Endodermal cell (in vitro differentiated cells): ENCODE results near the gene COA3. TPM values are rescaled to one million over a fixed set of nuclear protein-coding genes. Genes with fewer than 3 reads are reported as not detected.

Experiments used
- DNase-seq: peaks from one replicate; pipeline ENCODE4 v3.0.0-alpha.2; 2017
- H3K27ac ChIP-seq: 2 replicates; pipeline ENCODE4 v1.5.1; 2013; ENCODE audit warnings: mild to moderate bottlenecking, low read depth, low read length, moderate library complexity
- H3K27me3 ChIP-seq: 2 replicates; pipeline ENCODE4 v1.6.1; 2013; ENCODE audit warnings: mild to moderate bottlenecking, low read length, moderate library complexity; ENCODE audit not compliant: insufficient read depth, control insufficient read depth, poor library complexity, severe bottlenecking
- H3K36me3 ChIP-seq: 2 replicates; pipeline ENCODE4 v1.7.0; 2013; ENCODE audit warnings: mild to moderate bottlenecking, low read length, moderate library complexity; ENCODE audit not compliant: control insufficient read depth, insufficient read depth
- H3K4me1 ChIP-seq: one replicate; pipeline ENCODE4 v1.7.0; 2013; ENCODE audit warnings: low read length; ENCODE audit not compliant: control insufficient read depth, insufficient read depth
- H3K4me3 ChIP-seq: 2 replicates; pipeline ENCODE4 v1.5.1; 2013; ENCODE audit warnings: mild to moderate bottlenecking, low read length, moderate library complexity
- H3K9ac ChIP-seq: 2 replicates; pipeline ENCODE4 v1.6.1; 2013; ENCODE audit warnings: mild to moderate bottlenecking, low read length, moderate library complexity; ENCODE audit not compliant: poor library complexity, severe bottlenecking; ENCODE audit errors: extremely low read depth
- H3K9me3 ChIP-seq: 2 replicates; pipeline ENCODE4 v1.6.1; 2013; ENCODE audit warnings: mild to moderate bottlenecking, low read length, moderate library complexity; ENCODE audit not compliant: control insufficient read depth
- H3K27ac Mint-ChIP-seq: 2 replicates; pipeline ENCODE4 v1.8.0; 2020; ENCODE audit warnings: mixed read lengths
- H3K27me3 Mint-ChIP-seq: 2 replicates; pipeline ENCODE4 v1.8.0; 2021; ENCODE audit warnings: mild to moderate bottlenecking, mixed read lengths; ENCODE audit not compliant: insufficient read depth
- H3K36me3 Mint-ChIP-seq: 2 replicates; pipeline ENCODE4 v1.8.0; 2020; ENCODE audit warnings: low read depth, mixed read lengths
- H3K4me1 Mint-ChIP-seq: 2 replicates; pipeline ENCODE4 v1.8.0; 2020; ENCODE audit warnings: mixed read lengths
- H3K4me3 Mint-ChIP-seq: 2 replicates; pipeline ENCODE4 v1.8.0; 2020; ENCODE audit warnings: mild to moderate bottlenecking, moderate library complexity, mixed read lengths
- H3K9me3 Mint-ChIP-seq: 2 replicates; pipeline ENCODE4 v1.8.0; 2020; ENCODE audit warnings: mild to moderate bottlenecking, mixed read lengths
- WGBS, 2 experiments: methylation state at CpG; one replicate each; pipeline versions ENCODE4 v1.1.5 to v1.1.7; 2013; ENCODE audit warnings: missing lambda C conversion rate in 2 of 2, mixed read lengths in 1 of 2; ENCODE audit not compliant: insufficient coverage in 1 of 2, insufficient read length in 1 of 2; 5-methylcytosine and 5-hydroxymethylcytosine counted together
- total RNA-seq, 2 donors: library from RNA; stranded (reverse); fragmentation: NEBNext Ultra II Directional in 1 of 2; extraction: Animal tissue kit (Norgen Biotek cat#: 25700) in 1 of 2; gene quantifications; 2 replicates in 1 of 2; 3 replicates in 1 of 2; pipeline ENCODE4 v1.2.1, GENCODE V29; 2021
- TF ChIP-seq, protein P1 (sequence below): fragments of 200-600 bp; sonication (generic); conservative IDR thresholded peaks from 2 replicates; pipeline ENCODE4 v1.5.0; 2021; ENCODE audit warnings: antibody characterized with exemption, mild to moderate bottlenecking

The COA3 gene
- total RNA-seq, 2 donors from 2014 or later: 64.6 to 67.8 TPM

DNA sequence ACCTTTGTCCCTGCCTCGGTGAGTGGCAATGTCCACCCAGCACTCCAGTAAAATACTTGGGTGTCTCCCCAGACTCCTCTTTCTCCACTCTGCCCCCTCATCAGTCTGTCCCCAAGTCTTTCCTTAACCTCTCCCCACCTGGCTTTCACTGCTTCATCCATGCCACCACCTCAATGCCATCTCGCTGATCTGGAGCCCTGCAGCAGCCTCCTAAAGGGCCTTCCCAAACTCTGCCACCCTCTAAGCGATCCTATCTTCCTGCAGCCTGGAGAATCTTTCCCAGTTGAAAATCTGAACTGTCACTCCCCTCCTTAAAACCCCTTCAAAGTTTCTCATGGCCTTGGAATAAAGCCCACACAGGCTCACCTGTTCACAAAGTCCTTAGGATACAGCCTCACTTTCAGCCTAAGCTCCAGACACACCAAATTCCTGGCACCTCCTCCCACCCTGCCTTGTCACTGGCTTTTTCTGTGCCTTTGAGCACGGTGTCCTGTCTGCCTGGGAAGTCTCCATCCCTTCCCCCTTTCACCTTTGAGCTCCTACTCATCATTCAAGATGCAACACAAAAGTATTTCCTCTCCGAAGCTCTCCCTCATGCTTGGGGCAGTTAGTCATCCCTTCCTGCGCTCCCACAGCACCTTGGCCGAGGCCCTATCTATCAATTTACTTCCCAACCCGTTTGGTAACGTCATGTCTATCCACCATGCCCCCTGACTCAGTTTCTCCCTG is 15.3 kb downstream of the COA3 start:
- Histone ChIP-seq H3K4me3 (no peak overlapping the region), H3K27ac (no peak overlapping the region), H3K27me3 (peaks cover 38% of the 10 kb centered on the region), H3K9ac (no peak overlapping the region), H3K9me3 (no peaks in the 10 kb centered on the region), H3K4me1 (no peaks in the 10 kb centered on the region), H3K36me3 (peaks cover 3% of the 10 kb centered on the region)
- Mint-ChIP-seq H3K9me3 (no peaks in the 10 kb centered on the region), H3K4me1 (peaks cover 19% of the 10 kb centered on the region), H3K4me3 (no peak overlapping the region), H3K36me3 (peaks cover 3% of the 10 kb centered on the region), H3K27ac (no peak overlapping the region), H3K27me3 (peaks cover 63% of the 10 kb centered on the region)
- WGBS, 2 experiments: 57 to 67% methylated on average over 6 to 9 of the region's 9 CpGs
- peak; percentile 65 for DNase-seq
- TF ChIP-seq, protein P1, sequence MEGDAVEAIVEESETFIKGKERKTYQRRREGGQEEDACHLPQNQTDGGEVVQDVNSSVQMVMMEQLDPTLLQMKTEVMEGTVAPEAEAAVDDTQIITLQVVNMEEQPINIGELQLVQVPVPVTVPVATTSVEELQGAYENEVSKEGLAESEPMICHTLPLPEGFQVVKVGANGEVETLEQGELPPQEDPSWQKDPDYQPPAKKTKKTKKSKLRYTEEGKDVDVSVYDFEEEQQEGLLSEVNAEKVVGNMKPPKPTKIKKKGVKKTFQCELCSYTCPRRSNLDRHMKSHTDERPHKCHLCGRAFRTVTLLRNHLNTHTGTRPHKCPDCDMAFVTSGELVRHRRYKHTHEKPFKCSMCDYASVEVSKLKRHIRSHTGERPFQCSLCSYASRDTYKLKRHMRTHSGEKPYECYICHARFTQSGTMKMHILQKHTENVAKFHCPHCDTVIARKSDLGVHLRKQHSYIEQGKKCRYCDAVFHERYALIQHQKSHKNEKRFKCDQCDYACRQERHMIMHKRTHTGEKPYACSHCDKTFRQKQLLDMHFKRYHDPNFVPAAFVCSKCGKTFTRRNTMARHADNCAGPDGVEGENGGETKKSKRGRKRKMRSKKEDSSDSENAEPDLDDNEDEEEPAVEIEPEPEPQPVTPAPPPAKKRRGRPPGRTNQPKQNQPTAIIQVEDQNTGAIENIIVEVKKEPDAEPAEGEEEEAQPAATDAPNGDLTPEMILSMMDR: no peak

DNA sequence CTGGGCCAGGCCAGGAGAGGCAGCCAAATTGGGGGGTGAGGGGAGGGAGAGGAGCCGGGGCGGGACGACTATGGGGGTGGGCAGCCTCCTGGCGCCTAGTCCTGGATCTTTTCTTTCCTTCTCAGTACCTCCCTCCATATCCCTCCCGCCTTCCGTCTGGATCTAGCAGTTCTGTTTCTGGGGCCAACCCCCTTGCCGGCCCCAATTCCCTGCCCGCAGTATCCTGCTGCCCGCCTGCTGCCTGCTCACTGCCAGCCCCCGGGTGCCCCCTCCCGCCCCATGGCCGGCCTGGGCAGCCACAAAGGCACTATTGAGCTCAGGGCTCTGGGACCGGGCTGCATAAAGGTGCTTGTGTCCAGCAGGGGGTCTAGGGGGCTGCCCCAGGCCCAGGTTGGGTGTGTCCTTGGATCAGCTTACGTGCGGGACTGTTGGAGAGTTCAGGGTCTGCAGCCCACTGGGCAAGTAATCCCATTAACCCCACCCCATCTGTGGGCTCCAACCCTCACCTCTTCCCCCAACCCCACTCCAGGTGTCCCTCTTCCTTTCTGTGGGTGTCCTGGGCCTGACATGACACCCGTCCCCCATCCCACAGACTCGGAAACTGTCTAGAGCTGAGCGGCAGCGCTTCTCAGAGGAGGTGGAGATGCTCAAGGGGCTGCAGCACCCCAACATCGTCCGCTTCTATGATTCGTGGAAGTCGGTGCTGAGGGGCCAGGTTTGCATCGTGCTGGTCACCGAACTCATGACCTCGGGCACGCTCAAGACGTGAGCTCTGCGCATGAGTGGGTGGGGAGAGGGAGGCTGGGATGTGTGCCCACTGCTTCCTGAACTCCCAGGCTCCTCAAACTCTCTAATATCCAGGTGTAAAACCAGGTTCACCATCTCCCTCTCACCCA is 16.1 kb downstream of the COA3 start:
- Histone ChIP-seq H3K9me3 (no peaks in the 10 kb centered on the region), H3K27me3 (peaks cover 38% of the 10 kb centered on the region), H3K27ac (no peak overlapping the region), H3K4me3 (no peak overlapping the region), H3K36me3 (peaks cover 9% of the 10 kb centered on the region), H3K9ac (no peak overlapping the region), H3K4me1 (no peaks in the 10 kb centered on the region)
- TF ChIP-seq, protein P1: no peak
- Mint-ChIP-seq H3K36me3 (peaks cover 9% of the 10 kb centered on the region), H3K4me1 (peaks cover 19% of the 10 kb centered on the region), H3K27ac (no peak overlapping the region), H3K27me3 (peaks cover 56% of the 10 kb centered on the region), H3K9me3 (no peaks in the 10 kb centered on the region), H3K4me3 (no peak overlapping the region)
- no peak for DNase-seq
- 89 to 90% methylated on average over 11 to 25 of the region's 29 CpGs for WGBS, 2 experiments

DNA sequence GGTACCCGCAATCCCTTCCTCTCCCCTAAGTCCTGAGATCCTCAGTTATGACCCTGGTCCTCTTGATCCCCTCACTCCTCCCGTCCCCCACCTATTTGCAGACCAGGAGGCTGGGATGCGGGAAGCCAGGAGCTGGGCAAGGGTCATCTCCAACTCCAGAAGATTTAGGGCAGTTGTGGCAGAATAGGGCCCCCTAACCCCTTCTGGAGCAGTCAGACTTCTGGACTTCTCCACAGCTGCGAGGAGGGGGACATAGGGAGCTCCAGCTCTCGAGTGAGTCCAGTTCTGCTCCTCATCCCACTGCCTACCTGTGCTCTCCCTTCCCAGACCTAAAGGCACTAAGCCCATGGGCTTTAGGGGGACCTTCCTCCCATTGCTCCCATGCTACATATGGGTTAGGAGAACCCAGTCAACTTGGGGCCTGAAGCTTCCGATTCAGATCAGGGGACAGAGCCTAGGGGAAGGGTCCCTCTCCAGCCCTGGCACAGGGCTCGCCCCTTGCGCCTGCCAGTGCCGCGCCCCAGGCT is 16.8 kb downstream of the COA3 start:
- Mint-ChIP-seq H3K4me1 (peaks cover 19% of the 10 kb centered on the region), H3K9me3 (no peaks in the 10 kb centered on the region), H3K4me3 (peak overlapping the region; percentile 57), H3K36me3 (peaks cover 12% of the 10 kb centered on the region), H3K27me3 (peaks cover 50% of the 10 kb centered on the region), H3K27ac (no peak overlapping the region)
- Histone ChIP-seq H3K4me3 (peak overlapping the region; percentile 71), H3K9me3 (no peaks in the 10 kb centered on the region), H3K4me1 (no peaks in the 10 kb centered on the region), H3K27me3 (peaks cover 38% of the 10 kb centered on the region), H3K9ac (no peak overlapping the region), H3K27ac (no peak overlapping the region), H3K36me3 (peaks cover 10% of the 10 kb centered on the region)
- 86 to 89% methylated on average over 3 to 10 of the region's 10 CpGs for WGBS, 2 experiments
- TF ChIP-seq, protein P1: no peak
- no peak for DNase-seq
